ENCODE results near the gene PLD1.

PLD1 gene

GRCh38 chr3:171660188-171660587, 150.1 kb downstream of the PLD1 start:
- Histone ChIP-seq H3K36me3 (peaks cover 12 to 22% (median 18%) of the 10 kb centered on the region in 3 donors), H3K4me1 (peaks cover 0 to 28% (median under 1%) of the 10 kb centered on the region in 4 donors), H3K27me3 (no peaks in the 10 kb centered on the region), H3K27ac (no peak overlapping the region), H3K9me3 (no peaks in the 10 kb centered on the region), H3K4me3 (no peak overlapping the region)
- DNase-seq = no peak
- no peak for TF ChIP-seq CTCF (IDR thresholded peaks at IDR 0.05)
- intact Hi-C loops (cut with DNase I; ENCODE audit: low total_unique reads) = no loop called here

- H3K27ac ChIP-seq = peak overlapping the region; percentile 15 to 42
- intact Hi-C loops (cut with DNase I; ENCODE audit: low total_unique reads) = no loop called here
- peaks cover 11 to 13% (median 12%) of the 10 kb centered on the region in 3 donors for H3K36me3 ChIP-seq
- no peak overlapping the region for H3K4me3 ChIP-seq
- DNase-seq = no peak
- H3K4me1 ChIP-seq = peaks cover 0 to 42% (median 9%) of the 10 kb centered on the region in 4 donors
- no peaks in the 10 kb centered on the region for H3K27me3 ChIP-seq
- no peaks in the 10 kb centered on the region for H3K9me3 ChIP-seq
- no peak for TF ChIP-seq CTCF (IDR thresholded peaks at IDR 0.05)
These were observed 151.4 kb downstream of the PLD1 start for GRCh38 chr3:171658841-171659240.

GRCh38 chr3:171654809-171655208, 155.5 kb downstream of the PLD1 start:
- H3K4me1 ChIP-seq = peaks cover 0 to 57% (median 9%) of the 10 kb centered on the region in 4 donors
- peak; percentile 83 to 88 for DNase-seq
- intact Hi-C loops (cut with DNase I; ENCODE audit: low total_unique reads) = no loop called here
- H3K9me3 ChIP-seq = no peaks in the 10 kb centered on the region
- no peak overlapping the region for H3K4me3 ChIP-seq
- TF ChIP-seq CTCF (IDR thresholded peaks at IDR 0.05) = no peak
- H3K27me3 ChIP-seq = no peaks in the 10 kb centered on the region
- no peaks in the 10 kb centered on the region for H3K36me3 ChIP-seq
- peak overlapping the region; percentile 50 to 56 for H3K27ac ChIP-seq

GRCh38 chr3:171654326-171654725, 156.0 kb downstream of the PLD1 start:
- Histone ChIP-seq H3K4me3 (no peak overlapping the region), H3K27ac (peak overlapping the region; percentile 50 to 56), H3K4me1 (peaks cover 0 to 57% (median 12%) of the 10 kb centered on the region in 4 donors), H3K27me3 (no peaks in the 10 kb centered on the region), H3K36me3 (no peaks in the 10 kb centered on the region), H3K9me3 (no peaks in the 10 kb centered on the region)
- no peak for TF ChIP-seq CTCF (IDR thresholded peaks at IDR 0.05)
- intact Hi-C loops (cut with DNase I; ENCODE audit: low total_unique reads) = no loop called here
- DNase-seq = no peak

- no peaks in the 10 kb centered on the region for H3K9me3 ChIP-seq
- TF ChIP-seq CTCF (IDR thresholded peaks at IDR 0.05) = no peak
- peak overlapping the region in 1 of 2 donors; percentile 56 for H3K27ac ChIP-seq
- intact Hi-C loops (cut with DNase I; ENCODE audit: low total_unique reads) = no loop called here
- no peaks in the 10 kb centered on the region for H3K36me3 ChIP-seq
- no peaks in the 10 kb centered on the region for H3K27me3 ChIP-seq
- DNase-seq = no peak
- no peak overlapping the region for H3K4me3 ChIP-seq
- peaks cover 0 to 57% (median 12%) of the 10 kb centered on the region in 4 donors for H3K4me1 ChIP-seq
These were observed 156.6 kb downstream of the PLD1 start for GRCh38 chr3:171653701-171654100.

- TF ChIP-seq CTCF (IDR thresholded peaks at IDR 0.05) = no peak
- Histone ChIP-seq H3K4me3 (no peak overlapping the region), H3K4me1 (peaks cover 0 to 53% (median 12%) of the 10 kb centered on the region in 4 donors), H3K36me3 (no peaks in the 10 kb centered on the region), H3K27ac (no peak overlapping the region), H3K27me3 (no peaks in the 10 kb centered on the region), H3K9me3 (no peaks in the 10 kb centered on the region)
- DNase-seq = no peak
- intact Hi-C loops (cut with DNase I; ENCODE audit: low total_unique reads) = no loop called here
These were observed 157.4 kb downstream of the PLD1 start for GRCh38 chr3:171652932-171653331.

All from tibial artery (tissue), 4 donors.